22Rv1 (cell line): ENCODE measurements around the gene NOL9.
A peak's percentile ranks its signal among the peaks of the same experiment; 100 is the strongest.

Source experiments
- H3K27ac ChIP-seq: fragments of 450-650 bp; 2 replicates; pipeline ENCODE4 v1.5.1; 2017
- ZFX ChIP-seq: fragments of 450-650 bp; IDR thresholded peaks from 2 replicates; pipeline ENCODE4 v1.6.1; 2017; ENCODE audit warnings: antibody characterized with exemption, borderline replicate concordance
- TF ChIP-seq, protein P1 (sequence below): fragments of 450-650 bp; IDR thresholded peaks from 2 replicates; pipeline ENCODE4 v1.5.1; 2017; ENCODE audit warnings: mild to moderate bottlenecking

The NOL9 gene

DNA sequence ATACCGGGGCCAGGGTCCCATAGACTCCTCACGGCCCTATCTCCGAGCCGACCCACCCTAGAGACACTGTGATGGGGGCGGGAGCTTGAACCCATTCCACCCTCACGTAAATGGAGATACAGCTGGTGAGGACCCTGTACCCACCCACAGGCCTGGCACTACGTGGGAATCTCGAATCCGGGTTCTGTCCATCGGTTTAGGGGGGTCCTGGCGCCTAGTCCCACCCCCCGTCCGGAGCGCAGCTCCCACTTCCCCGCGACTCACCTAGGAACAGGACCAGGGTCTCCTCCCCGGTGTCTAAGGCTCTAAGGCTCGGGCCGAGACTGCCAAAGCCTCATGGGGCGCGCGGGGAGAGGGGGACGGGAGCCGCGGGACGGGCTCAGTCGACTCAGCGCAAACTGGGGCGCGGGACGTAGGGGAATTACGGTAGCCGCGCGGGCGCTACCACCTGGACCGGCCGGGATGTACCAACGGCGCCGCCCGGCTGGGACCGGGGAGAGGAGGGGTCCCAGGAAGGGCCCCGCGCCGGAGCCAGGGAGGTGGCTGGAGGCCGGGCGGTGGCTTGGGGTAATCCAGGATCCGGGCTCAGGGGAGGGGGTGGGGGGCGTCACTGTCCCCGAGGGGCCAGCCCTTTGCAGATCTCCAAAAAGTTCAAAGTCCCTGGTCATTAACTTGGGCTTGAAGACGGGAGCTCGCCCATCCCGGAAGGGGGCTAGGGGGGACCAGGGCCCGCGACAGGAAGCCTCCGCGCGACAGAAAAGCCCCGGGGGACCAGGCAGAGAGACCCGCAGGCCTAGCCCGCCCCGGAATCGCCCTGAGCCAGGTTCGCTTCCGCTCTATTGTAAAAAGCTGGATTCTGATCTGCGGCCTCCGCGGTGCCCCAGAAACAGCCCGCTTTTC lies 63.9 kb downstream of the NOL9 start:
- TF ChIP-seq ZFX = no peak
- TF ChIP-seq, protein P1, sequence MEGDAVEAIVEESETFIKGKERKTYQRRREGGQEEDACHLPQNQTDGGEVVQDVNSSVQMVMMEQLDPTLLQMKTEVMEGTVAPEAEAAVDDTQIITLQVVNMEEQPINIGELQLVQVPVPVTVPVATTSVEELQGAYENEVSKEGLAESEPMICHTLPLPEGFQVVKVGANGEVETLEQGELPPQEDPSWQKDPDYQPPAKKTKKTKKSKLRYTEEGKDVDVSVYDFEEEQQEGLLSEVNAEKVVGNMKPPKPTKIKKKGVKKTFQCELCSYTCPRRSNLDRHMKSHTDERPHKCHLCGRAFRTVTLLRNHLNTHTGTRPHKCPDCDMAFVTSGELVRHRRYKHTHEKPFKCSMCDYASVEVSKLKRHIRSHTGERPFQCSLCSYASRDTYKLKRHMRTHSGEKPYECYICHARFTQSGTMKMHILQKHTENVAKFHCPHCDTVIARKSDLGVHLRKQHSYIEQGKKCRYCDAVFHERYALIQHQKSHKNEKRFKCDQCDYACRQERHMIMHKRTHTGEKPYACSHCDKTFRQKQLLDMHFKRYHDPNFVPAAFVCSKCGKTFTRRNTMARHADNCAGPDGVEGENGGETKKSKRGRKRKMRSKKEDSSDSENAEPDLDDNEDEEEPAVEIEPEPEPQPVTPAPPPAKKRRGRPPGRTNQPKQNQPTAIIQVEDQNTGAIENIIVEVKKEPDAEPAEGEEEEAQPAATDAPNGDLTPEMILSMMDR = peak; percentile 77
- peak overlapping the region; percentile 69 for H3K27ac ChIP-seq

DNA sequence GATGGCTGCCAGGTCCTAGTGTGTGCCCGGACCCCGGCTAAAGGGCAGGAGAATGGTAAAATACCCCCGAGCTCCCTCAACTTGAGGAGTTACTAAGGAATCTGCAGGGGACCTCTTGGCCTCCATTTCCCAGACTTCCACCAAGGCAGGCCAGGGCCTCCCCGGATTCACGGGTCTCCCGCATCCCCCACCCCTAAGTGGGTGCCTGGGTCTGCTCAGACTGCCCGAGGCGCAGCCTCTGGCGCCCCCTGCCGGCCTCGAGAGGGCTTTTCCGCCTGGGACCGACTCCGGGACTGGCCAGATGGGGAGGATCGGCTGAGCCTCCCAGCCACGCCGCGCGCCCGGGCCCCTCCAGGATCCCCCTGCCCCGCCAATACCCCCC lies 64.5 kb downstream of the NOL9 start:
- TF ChIP-seq, protein P1 = peak; percentile 99
- TF ChIP-seq ZFX = no peak
- H3K27ac ChIP-seq = no peak overlapping the region

DNA sequence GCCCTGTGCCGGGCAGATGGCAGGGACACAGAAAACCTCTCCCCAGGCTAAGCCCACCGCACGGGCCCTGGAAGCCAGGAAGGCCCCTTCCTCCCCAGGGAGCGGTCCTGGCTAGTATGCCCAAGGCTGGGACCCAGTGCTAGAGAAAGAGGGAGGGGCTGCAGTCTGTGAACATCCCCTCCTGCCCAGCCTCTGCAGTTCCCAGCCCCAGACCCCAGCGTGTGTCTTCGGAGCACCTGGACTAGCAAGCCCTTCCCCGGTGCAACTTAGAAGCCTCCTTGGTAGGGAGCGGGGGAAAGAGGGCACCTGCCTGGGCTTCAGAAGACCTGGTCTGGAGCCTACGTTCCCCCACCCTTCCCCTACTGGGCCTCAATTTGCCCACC lies 64.9 kb downstream of the NOL9 start:
- no peak for TF ChIP-seq ZFX
- TF ChIP-seq, protein P1 = no peak
- H3K27ac ChIP-seq = no peak overlapping the region

DNA sequence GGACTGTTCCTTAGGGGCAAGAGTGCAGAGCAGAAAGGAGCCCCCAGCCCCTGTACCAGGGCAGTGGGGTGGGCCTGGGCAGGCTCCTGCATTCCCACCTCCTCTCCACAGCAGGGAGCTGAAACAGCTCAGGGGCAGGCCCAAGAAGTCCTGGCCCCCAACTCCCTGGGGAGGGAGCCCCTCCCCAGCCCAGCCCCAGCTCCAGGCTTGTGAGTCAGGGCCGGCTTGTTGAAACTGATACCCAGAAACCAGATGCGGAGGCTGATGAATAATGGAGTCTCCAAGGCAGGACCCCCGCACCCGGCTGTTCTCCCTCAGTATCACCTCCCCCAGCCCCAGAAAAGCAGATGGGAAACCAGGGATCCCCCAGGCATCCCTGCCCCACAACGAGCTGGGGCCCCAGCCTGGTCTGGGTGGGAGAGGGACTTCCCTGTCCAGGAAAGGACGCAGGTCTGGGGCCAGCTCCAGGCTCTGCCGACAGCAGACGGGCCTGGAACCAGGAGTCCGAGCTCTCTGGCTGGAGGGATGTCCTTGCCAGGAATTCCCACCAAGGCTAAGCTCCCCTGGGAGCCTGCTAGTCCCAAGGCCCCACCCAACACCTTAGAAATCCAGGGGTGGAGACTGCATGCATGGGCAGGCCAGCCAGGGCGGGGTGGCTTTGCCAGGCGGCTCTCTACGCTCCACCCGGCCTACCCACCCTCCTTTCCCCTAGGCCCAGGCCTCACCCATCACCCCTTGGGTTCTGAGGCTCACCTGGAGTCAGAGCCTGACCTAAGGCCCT lies 65.5 kb downstream of the NOL9 start:
- no peak overlapping the region for H3K27ac ChIP-seq
- TF ChIP-seq, protein P1 = no peak
- no peak for TF ChIP-seq ZFX

DNA sequence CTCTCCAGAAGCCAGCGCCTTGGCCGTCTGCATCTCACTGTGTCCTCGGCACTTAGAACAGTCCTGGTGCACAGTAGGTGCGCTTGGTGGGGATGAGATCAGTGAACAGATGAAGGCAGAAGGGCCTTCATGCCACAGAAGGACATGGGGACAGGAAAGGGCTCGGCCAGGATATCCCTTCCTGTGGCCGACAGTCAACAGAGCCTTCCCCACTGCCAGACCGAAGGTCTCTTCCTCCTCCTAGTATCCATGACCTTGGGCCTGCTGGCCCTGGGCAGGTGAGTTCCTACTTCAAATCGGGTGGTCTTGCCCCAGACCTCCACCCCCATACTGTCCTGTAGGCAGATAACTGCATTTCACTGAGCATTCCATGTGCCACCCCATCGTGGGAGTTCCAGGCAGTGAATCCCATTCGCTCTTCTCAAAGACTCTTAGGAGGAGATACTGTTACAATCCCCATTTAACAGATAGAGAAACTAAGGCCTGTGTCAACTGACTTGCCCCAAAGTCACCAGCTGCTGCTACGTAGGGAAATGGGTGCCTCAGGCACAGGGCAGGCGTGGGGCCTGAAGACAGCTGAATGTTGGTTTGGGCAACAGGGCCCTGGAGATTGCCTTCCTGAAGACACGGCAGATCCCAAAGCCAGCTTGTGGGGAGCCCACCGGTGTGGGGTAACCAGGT lies 66.4 kb downstream of the NOL9 start:
- TF ChIP-seq ZFX = no peak
- TF ChIP-seq, protein P1 = no peak
- H3K27ac ChIP-seq = no peak overlapping the region

DNA sequence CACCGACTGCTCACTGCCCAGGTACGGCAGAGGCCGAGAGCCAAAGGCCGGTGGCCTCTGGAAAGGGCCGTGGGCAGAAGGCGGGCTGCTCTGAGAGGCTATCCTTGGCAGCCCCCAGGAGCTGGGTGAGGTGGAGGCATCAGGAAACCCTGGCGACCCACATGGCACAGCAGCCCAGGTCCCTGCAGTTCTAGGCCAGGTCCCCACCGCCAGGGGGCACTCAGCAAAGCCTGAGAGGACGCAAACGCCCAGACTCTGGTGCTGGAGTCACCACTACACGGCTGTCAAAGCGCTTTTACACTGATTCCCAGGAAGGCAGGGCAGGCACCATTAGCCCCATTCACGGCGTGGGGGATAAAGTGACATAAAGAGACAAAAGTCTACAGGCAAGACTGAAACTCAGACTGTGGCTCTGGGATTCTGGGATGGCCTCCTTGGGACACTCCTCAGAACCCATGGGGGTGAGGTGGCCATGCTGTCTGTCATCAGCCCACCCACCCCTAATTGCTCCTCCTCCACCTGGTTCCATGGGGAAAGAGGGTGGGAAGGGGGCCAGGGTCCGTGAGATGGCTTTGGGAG lies 67.8 kb downstream of the NOL9 start:
- TF ChIP-seq, protein P1 = peak; percentile 96
- no peak for TF ChIP-seq ZFX
- no peak overlapping the region for H3K27ac ChIP-seq
